Endothelial cell (in vitro differentiated cells): ENCODE measurements around the gene VAPA. TPM values are rescaled to one million over a fixed set of nuclear protein-coding genes. Genes with fewer than 3 reads are reported as not detected.

Source experiments
- DNase-seq: peaks from one replicate; pipeline ENCODE4 v3.0.0; 2021; ENCODE audit warnings: low spot score
- H3K27ac Mint-ChIP-seq: one replicate; pipeline ENCODE4 v1.8.0; 2021; ENCODE audit warnings: mixed read lengths, inconsistent platforms; ENCODE audit not compliant: unreplicated experiment
- H3K27me3 Mint-ChIP-seq: one replicate; pipeline ENCODE4 v1.8.0; 2021; ENCODE audit warnings: mild to moderate bottlenecking, moderate library complexity, mixed read lengths, inconsistent platforms; ENCODE audit not compliant: unreplicated experiment
- H3K36me3 Mint-ChIP-seq: one replicate; pipeline ENCODE4 v1.8.0; 2021; ENCODE audit warnings: mild to moderate bottlenecking, low read depth, mixed read lengths, inconsistent platforms; ENCODE audit not compliant: unreplicated experiment
- H3K4me1 Mint-ChIP-seq: one replicate; pipeline ENCODE4 v1.8.0; 2021; ENCODE audit warnings: mild to moderate bottlenecking, mixed read lengths, inconsistent platforms; ENCODE audit not compliant: unreplicated experiment
- H3K4me3 Mint-ChIP-seq: one replicate; pipeline ENCODE4 v1.8.0; 2021; ENCODE audit warnings: mild to moderate bottlenecking, mixed read lengths, inconsistent platforms; ENCODE audit not compliant: unreplicated experiment
- H3K9me3 Mint-ChIP-seq: one replicate; pipeline ENCODE4 v1.8.0; 2021; ENCODE audit warnings: mixed read lengths, inconsistent platforms; ENCODE audit not compliant: unreplicated experiment
- CTCF ChIP-seq: fragments of 200-600 bp; sonication (generic); IDR thresholded peaks from one replicate; pipeline ENCODE4 v1.5.0; 2021; ENCODE audit warnings: antibody characterized with exemption; ENCODE audit not compliant: unreplicated experiment
- total RNA-seq: library from RNA; stranded (reverse); fragmentation: NEBNext Ultra II Directional; extraction: Animal tissue kit (Norgen Biotek cat#: 25700); gene quantifications from one replicate; pipeline ENCODE4 v1.2.1, GENCODE V29; 2021; ENCODE audit not compliant: unreplicated experiment

Gene VAPA
- total RNA-seq, 1 donor from 2014 or later: 180 TPM

DNA sequence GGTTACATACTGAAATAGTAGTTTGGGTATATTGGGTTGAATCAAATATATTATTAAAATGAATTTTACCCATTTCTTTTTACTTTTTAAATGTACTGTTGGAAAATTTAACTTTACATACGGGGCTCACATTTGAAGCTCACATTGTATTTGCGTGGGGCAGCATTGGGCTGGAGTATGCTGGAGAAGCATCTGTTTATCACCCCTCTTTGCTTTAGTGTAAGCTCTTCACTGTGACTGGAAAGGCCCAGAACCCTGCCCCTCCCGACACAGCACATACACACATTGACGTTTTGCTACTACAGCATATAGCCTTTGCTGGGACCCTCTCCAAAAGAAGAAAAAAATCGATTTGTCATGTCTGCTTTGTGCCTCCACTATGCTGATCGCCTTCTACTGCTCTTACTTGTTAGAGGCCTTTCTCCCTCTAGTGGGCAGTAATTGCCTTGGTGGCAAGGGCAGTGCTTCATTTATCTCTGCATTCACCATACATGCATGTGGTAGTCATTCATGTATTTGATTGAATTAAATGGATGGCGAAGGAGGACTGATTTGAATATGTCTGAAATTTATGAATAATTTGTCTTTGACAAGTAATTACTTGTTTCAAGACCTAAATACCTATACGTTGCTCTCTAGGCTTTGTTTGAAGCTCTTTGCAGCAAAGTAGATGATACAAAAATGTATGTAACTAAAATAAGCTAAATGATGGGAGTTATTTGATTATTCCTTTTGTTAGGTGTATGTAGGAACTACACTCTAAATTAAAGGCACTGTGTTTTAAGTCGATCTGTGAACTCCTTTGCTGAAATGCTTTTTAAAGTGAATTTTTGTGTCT, 37.4 kb downstream of the VAPA start:
- H3K27me3 Mint-ChIP-seq: peaks cover 1% of the 10 kb centered on the region
- H3K4me3 Mint-ChIP-seq: no peak overlapping the region
- H3K27ac Mint-ChIP-seq: no peak overlapping the region
- no peaks in the 10 kb centered on the region for H3K9me3 Mint-ChIP-seq
- H3K36me3 Mint-ChIP-seq: peaks cover 12% of the 10 kb centered on the region
- peak; percentile 51 for DNase-seq
- peak; percentile 51 for TF ChIP-seq CTCF
- peaks cover 3% of the 10 kb centered on the region for H3K4me1 Mint-ChIP-seq

GRCh38 chr18:9952633-9953416, 39.0 kb downstream of the VAPA start:
- Mint-ChIP-seq H3K9me3 (no peaks in the 10 kb centered on the region), H3K27ac (no peak overlapping the region), H3K36me3 (peaks cover 12% of the 10 kb centered on the region), H3K27me3 (peaks cover 1% of the 10 kb centered on the region), H3K4me3 (no peak overlapping the region), H3K4me1 (peaks cover 3% of the 10 kb centered on the region)
- DNase-seq: no peak
- no peak for TF ChIP-seq CTCF

DNA sequence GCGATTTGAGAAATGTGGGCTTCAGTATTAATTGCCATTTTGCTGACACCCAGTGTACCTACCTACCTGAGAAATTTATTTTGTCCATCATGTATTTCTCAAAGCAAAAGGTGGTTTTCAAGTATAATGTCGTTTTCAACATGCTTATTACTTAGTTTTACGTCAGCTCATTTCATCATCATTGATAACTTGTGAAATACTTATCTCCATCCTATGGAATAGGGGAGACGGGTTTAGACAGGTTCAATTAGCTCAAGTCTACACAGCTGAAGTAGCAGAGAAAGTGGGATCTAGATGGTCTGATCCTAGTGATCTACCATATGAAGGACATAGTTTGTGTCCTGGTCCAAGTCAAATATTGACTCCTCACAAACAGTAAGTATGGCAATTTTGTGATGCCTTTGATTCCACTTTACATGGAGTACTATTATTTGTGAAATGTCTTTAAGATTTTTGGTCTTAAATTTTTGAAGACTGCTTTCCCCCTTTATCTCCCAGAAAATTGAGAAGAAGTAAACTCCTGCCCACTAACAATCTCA, 45.1 kb downstream of the VAPA start:
- H3K9me3 Mint-ChIP-seq: no peaks in the 10 kb centered on the region
- no peak overlapping the region for H3K4me3 Mint-ChIP-seq
- no peak for TF ChIP-seq CTCF
- H3K4me1 Mint-ChIP-seq: peaks cover 24% of the 10 kb centered on the region
- no peak overlapping the region for H3K27ac Mint-ChIP-seq
- no peaks in the 10 kb centered on the region for H3K27me3 Mint-ChIP-seq
- DNase-seq: no peak
- H3K36me3 Mint-ChIP-seq: peaks cover under 1% of the 10 kb centered on the region

DNA sequence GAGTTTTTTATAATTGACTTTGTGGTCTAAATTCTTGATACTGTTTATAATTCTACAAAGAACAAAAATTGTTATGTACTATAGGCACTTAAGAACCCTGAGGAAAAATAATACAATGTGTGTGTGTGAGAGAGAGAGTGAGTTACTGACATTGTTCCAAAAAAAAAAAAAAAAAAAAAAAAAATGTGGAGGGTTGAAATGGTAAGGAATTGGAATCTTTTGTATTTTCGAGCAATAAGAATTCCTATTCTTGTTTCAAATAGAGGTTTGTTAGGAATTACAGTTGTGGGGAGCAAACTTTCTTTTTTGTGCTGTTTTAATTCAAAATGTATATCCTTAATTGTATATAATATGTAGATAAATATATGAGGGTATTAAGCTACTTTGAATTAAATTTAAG, 45.7 kb downstream of the VAPA start:
- peaks cover 27% of the 10 kb centered on the region for H3K4me1 Mint-ChIP-seq
- no peaks in the 10 kb centered on the region for H3K27me3 Mint-ChIP-seq
- no peaks in the 10 kb centered on the region for H3K36me3 Mint-ChIP-seq
- TF ChIP-seq CTCF: no peak
- no peak overlapping the region for H3K27ac Mint-ChIP-seq
- H3K4me3 Mint-ChIP-seq: no peak overlapping the region
- no peaks in the 10 kb centered on the region for H3K9me3 Mint-ChIP-seq
- no peak for DNase-seq
